GM20000 (cell line): Measurements from ENCODE around the gene HSPA1B.

Experiments used
- DNase-seq: peaks from one replicate; pipeline ENCODE4 v3.0.0; 2012; ENCODE audit warnings: low spot score
- TF ChIP-seq, protein P1 (sequence below): IDR thresholded peaks from 2 replicates; pipeline ENCODE4 v1.5.1; 2012; ENCODE audit warnings: mild to moderate bottlenecking, control low read depth; ENCODE audit errors: extremely low read depth, missing control alignments

HSPA1B gene

DNA sequence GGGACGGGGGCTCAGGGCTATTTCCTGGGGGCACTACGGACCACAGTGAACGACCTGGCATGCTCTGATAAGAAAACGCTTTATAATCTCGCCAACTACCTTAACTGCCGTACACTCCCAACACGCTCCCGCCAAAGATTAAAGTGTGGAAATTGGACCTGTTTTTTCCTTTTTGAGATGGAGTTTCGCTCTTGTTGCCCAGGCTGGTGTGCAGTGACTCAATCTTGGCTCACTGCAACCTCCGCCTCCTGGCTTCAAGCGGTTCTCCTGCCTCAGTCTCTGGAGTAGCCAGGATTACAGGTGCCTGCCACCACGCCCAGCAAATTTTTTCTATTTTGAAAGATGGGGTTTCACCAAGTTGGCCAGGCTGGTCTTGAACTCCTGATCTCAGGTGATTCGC lies 51.6 kb downstream of the HSPA1B start:
- DNase-seq: no peak
- TF ChIP-seq, protein P1, sequence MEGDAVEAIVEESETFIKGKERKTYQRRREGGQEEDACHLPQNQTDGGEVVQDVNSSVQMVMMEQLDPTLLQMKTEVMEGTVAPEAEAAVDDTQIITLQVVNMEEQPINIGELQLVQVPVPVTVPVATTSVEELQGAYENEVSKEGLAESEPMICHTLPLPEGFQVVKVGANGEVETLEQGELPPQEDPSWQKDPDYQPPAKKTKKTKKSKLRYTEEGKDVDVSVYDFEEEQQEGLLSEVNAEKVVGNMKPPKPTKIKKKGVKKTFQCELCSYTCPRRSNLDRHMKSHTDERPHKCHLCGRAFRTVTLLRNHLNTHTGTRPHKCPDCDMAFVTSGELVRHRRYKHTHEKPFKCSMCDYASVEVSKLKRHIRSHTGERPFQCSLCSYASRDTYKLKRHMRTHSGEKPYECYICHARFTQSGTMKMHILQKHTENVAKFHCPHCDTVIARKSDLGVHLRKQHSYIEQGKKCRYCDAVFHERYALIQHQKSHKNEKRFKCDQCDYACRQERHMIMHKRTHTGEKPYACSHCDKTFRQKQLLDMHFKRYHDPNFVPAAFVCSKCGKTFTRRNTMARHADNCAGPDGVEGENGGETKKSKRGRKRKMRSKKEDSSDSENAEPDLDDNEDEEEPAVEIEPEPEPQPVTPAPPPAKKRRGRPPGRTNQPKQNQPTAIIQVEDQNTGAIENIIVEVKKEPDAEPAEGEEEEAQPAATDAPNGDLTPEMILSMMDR: no peak
